ENCODE data around the gene TRAPPC3L.

The TRAPPC3L gene

DNA sequence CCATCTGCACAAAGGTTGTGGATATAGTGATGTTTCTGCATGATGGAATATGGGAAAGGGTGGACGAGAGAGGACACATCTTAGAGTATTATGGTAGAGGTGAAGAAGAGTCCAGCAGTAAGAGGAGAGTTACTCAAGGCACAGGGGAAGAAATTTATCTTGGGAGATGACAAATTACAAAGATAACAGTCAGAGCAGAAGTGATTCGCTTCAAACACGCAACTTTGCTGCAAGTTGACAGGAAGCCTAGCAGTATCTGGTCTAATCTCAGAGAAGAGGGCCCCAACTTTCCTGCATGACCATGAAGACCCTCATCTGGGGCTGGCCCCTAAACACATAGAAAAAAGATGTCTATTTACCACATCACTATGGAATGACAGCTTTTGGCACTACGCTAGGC is 85.6 kb downstream of the TRAPPC3L start:
- no peak overlapping the region for H3K4me3 ChIP-seq (ENCODE audit: severe bottlenecking)

DNA sequence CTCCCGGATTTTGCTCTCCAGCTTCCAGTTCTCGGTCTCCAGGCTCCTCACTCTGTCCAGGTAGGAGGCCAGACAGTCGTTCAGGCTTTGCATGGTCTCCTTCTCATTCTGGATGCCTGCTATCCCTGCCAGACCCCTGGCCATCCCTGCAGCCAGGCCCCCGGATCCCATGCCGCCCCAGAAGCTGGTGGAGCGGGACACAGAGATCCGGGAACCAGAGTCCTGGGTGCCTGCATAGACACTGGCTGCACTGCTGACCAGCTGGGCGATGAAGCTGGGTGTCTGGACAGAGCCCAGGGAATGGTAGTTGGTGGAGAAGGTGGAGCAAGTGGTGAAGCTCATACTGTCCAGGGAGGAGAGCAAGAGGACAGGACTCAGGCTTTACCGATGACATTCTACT is 87.2 kb downstream of the TRAPPC3L start:
- Histone ChIP-seq H3K9me3 (ENCODE audit: severe bottlenecking) (no peaks in the 10 kb centered on the region), H3K27ac (ENCODE audit: poor library complexity, severe bottlenecking) (no peak overlapping the region), H3K27me3 (ENCODE audit: insufficient read depth, poor library complexity, severe bottlenecking) (no peaks in the 10 kb centered on the region), H3K36me3 (ENCODE audit: low read depth) (no peaks in the 10 kb centered on the region), H3K4me1 (ENCODE audit: insufficient read depth, poor library complexity, severe bottlenecking) (peaks cover 2% of the 10 kb centered on the region), H3K4me3 (ENCODE audit: severe bottlenecking) (no peak overlapping the region)
- ATAC-seq (ENCODE audit: low read depth) (no peak), DNase-seq (ENCODE audit: low spot score) (no peak)
- TF ChIP-seq, protein P1, sequence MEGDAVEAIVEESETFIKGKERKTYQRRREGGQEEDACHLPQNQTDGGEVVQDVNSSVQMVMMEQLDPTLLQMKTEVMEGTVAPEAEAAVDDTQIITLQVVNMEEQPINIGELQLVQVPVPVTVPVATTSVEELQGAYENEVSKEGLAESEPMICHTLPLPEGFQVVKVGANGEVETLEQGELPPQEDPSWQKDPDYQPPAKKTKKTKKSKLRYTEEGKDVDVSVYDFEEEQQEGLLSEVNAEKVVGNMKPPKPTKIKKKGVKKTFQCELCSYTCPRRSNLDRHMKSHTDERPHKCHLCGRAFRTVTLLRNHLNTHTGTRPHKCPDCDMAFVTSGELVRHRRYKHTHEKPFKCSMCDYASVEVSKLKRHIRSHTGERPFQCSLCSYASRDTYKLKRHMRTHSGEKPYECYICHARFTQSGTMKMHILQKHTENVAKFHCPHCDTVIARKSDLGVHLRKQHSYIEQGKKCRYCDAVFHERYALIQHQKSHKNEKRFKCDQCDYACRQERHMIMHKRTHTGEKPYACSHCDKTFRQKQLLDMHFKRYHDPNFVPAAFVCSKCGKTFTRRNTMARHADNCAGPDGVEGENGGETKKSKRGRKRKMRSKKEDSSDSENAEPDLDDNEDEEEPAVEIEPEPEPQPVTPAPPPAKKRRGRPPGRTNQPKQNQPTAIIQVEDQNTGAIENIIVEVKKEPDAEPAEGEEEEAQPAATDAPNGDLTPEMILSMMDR (IDR thresholded peaks at IDR 0.05; ENCODE audit: poor library complexity, severe bottlenecking) = no peak

More for the DNA sequence above, 85.6 kb downstream of the TRAPPC3L start:
- Histone ChIP-seq H3K27me3 (ENCODE audit: insufficient read depth, poor library complexity, severe bottlenecking) (no peaks in the 10 kb centered on the region), H3K9me3 (ENCODE audit: severe bottlenecking) (no peaks in the 10 kb centered on the region), H3K4me1 (ENCODE audit: insufficient read depth, poor library complexity, severe bottlenecking) (peaks cover 2% of the 10 kb centered on the region), H3K36me3 (ENCODE audit: low read depth) (no peaks in the 10 kb centered on the region), H3K27ac (ENCODE audit: poor library complexity, severe bottlenecking) (no peak overlapping the region)
- DNase-seq (ENCODE audit: low spot score) (no peak), ATAC-seq (ENCODE audit: low read depth) (no peak)
- TF ChIP-seq, protein P1 (IDR thresholded peaks at IDR 0.05; ENCODE audit: poor library complexity, severe bottlenecking) = no peak

DNA sequence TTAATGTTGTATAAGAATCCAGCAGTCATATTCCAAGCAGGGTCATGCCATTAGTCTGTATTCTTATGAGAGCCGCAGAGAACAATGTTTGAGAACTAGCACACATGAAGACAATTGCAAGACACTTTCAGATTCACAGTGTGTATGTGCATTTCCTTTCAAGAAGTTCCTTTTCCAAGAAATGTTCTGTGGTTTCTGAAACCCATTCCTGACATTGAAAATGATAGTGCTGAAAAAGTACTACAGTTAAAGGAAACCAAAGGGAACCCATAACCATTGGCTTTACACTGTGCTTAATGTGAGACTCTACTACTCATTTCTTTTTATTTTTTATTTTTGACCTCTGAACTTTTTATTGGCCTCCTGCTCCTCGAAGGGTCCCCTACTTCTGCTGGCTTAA is 88.6 kb downstream of the TRAPPC3L start:
- no peak overlapping the region for H3K27ac ChIP-seq (ENCODE audit: poor library complexity, severe bottlenecking)

DNA sequence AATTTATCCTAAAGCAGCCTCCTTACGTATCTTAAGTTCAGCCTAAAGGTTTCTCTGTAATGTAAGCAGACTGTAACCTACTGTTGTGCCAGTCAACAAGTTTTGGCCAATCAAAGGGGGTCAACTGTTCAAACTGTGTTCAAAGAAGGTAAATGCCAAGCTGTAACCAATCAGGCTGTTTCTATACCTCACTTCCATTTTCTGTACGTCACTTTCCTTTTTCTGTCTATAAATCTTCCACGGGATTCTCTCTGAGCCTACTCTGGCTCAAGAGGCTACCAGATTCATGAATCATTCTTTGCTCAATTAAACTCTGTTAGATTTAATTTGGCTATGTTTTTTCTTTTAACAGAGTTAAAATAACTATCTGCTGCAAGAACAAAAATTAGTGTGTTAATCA is 89.4 kb downstream of the TRAPPC3L start:
- Histone ChIP-seq H3K9me3 (ENCODE audit: severe bottlenecking) (no peaks in the 10 kb centered on the region), H3K27me3 (ENCODE audit: insufficient read depth, poor library complexity, severe bottlenecking) (no peaks in the 10 kb centered on the region), H3K4me1 (ENCODE audit: insufficient read depth, poor library complexity, severe bottlenecking) (peaks cover 5% of the 10 kb centered on the region), H3K36me3 (ENCODE audit: low read depth) (no peaks in the 10 kb centered on the region), H3K27ac (ENCODE audit: poor library complexity, severe bottlenecking) (no peak overlapping the region), H3K4me3 (ENCODE audit: severe bottlenecking) (no peak overlapping the region)
- ATAC-seq (ENCODE audit: low read depth) (no peak), DNase-seq (ENCODE audit: low spot score) (no peak)
- TF ChIP-seq, protein P1 (IDR thresholded peaks at IDR 0.05; ENCODE audit: poor library complexity, severe bottlenecking) = no peak

More for the DNA sequence above, 88.6 kb downstream of the TRAPPC3L start:
- H3K27me3 ChIP-seq (ENCODE audit: insufficient read depth, poor library complexity, severe bottlenecking) = no peaks in the 10 kb centered on the region
- H3K4me3 ChIP-seq (ENCODE audit: severe bottlenecking) = no peak overlapping the region
- no peaks in the 10 kb centered on the region for H3K36me3 ChIP-seq (ENCODE audit: low read depth)
- H3K9me3 ChIP-seq (ENCODE audit: severe bottlenecking) = no peaks in the 10 kb centered on the region
- no peak for ATAC-seq (ENCODE audit: low read depth)
- DNase-seq (ENCODE audit: low spot score) = no peak
- TF ChIP-seq, protein P1 (IDR thresholded peaks at IDR 0.05; ENCODE audit: poor library complexity, severe bottlenecking) = no peak
- peaks cover 2% of the 10 kb centered on the region for H3K4me1 ChIP-seq (ENCODE audit: insufficient read depth, poor library complexity, severe bottlenecking)

DNA sequence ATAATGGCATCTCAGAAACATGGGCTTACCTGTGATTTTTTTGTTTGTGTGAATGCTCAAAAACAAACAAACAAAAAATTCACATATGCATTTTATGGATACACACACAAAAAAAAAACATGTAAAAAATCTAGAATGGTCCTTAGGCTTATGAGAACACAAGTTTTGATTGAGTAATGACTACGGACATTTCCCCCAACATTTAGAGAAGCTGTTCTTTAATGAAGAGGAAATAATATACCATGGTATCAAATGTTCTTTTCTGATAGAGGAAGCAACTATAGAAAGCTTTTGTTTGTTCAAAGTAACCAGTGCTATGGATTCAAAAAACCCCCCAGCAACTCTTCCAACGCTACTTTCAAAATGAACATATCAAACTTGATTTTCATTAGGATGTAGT is 93.0 kb downstream of the TRAPPC3L start:
- Histone ChIP-seq H3K9me3 (ENCODE audit: severe bottlenecking) (no peaks in the 10 kb centered on the region), H3K4me3 (ENCODE audit: severe bottlenecking) (no peak overlapping the region), H3K4me1 (ENCODE audit: insufficient read depth, poor library complexity, severe bottlenecking) (peaks cover 21% of the 10 kb centered on the region), H3K36me3 (ENCODE audit: low read depth) (no peaks in the 10 kb centered on the region), H3K27ac (ENCODE audit: poor library complexity, severe bottlenecking) (no peak overlapping the region), H3K27me3 (ENCODE audit: insufficient read depth, poor library complexity, severe bottlenecking) (no peaks in the 10 kb centered on the region)
- no peak for ATAC-seq (ENCODE audit: low read depth)
- TF ChIP-seq, protein P1 (IDR thresholded peaks at IDR 0.05; ENCODE audit: poor library complexity, severe bottlenecking) = no peak
- DNase-seq (ENCODE audit: low spot score) = no peak

Measured in RWPE2 (cell line).